HEK293 (cell line): ENCODE results near the gene CCDC102B.

Source experiments
- CTCF ChIA-PET: fragments of 350-600 bp; formaldehyde crosslinking; extraction: SDS; loops from one replicate; lab custom pipeline; 2021; ENCODE audit warnings: antibody characterized with exemption; lab: Yijun Ruan, JAX
- POLR2A ChIA-PET: fragments of 300-600 bp; formaldehyde crosslinking; extraction: SDS; loops from one replicate; lab custom pipeline; 2020; ENCODE audit warnings: antibody characterized with exemption, inconsistent platforms; lab: Yijun Ruan, JAX
- H3K27ac ChIP-seq: fragments of 200-500 bp; sonication (Bioruptor generic); 2 replicates; pipeline ENCODE4 v1.5.1; 2014; ENCODE audit warnings: low read depth, low read length, control low read depth, inconsistent platforms; ENCODE audit errors: extremely low read depth
- H3K36me3 ChIP-seq, 2 experiments: fragments of 200-500 bp in 1 of 2; sonication (Bioruptor generic) in 1 of 2; 1 replicate in 1 of 2; 2 replicates in 1 of 2; pipeline ENCODE4 v1.5.1; 2014 to 2017; ENCODE audit warnings: inconsistent platforms in 2 of 2, low read length in 2 of 2; ENCODE audit not compliant: control insufficient read depth in 2 of 2, insufficient read depth in 1 of 2
- H3K4me1 ChIP-seq: fragments of 200-500 bp; sonication (Bioruptor generic); 2 replicates; pipeline ENCODE4 v1.5.1; 2014; ENCODE audit warnings: mild to moderate bottlenecking, low read length, inconsistent platforms; ENCODE audit not compliant: control insufficient read depth, insufficient read depth
- H3K4me3 ChIP-seq: 2 replicates; pipeline ENCODE4 v1.5.1; 2011; ENCODE audit warnings: low read depth, mild to moderate bottlenecking, control low read depth, low read length, moderate library complexity
- H3K9me3 ChIP-seq: fragments of 200-500 bp; sonication (Bioruptor generic); 2 replicates; pipeline ENCODE4 v1.5.1; 2014; ENCODE audit warnings: low read depth, low read length, inconsistent platforms; ENCODE audit not compliant: control insufficient read depth, insufficient read depth
- HOXC10 ChIP-seq: sonication (generic); formaldehyde crosslinking; IDR thresholded peaks from 2 replicates; pipeline ENCODE4 v1.8.1; 2023; ENCODE audit warnings: mild to moderate bottlenecking, missing genetic modification reagents
- KLF1 ChIP-seq: fragments of 450-650 bp; formaldehyde crosslinking; IDR thresholded peaks from 2 replicates; pipeline ENCODE4 v1.5.1; 2016; ENCODE audit warnings: missing biosample characterization, missing genetic modification characterization
- KLF8 ChIP-seq: fragments of 450-650 bp; formaldehyde crosslinking; IDR thresholded peaks from 2 replicates; pipeline ENCODE4 v1.5.1; 2016; ENCODE audit warnings: missing biosample characterization, missing genetic modification characterization
- MZF1 ChIP-seq: fragments of 450-650 bp; formaldehyde crosslinking; IDR thresholded peaks from 2 replicates; pipeline ENCODE4 v1.5.1; 2017; ENCODE audit warnings: missing biosample characterization, missing genetic modification characterization, borderline replicate concordance
- TCF7L2 ChIP-seq: IDR thresholded peaks from 2 replicates; pipeline ENCODE4 v1.6.1; 2011; ENCODE audit warnings: low read depth, mild to moderate bottlenecking, inconsistent platforms, low read length, moderate library complexity, borderline replicate concordance
- ZBTB1 ChIP-seq: fragments of 450-650 bp; formaldehyde crosslinking; IDR thresholded peaks from 2 replicates; pipeline ENCODE4 v1.5.1; 2016; ENCODE audit warnings: missing biosample characterization, missing genetic modification characterization
- ZBTB48 ChIP-seq: fragments of 450-650 bp; formaldehyde crosslinking; IDR thresholded peaks from 2 replicates; pipeline ENCODE4 v1.5.1; 2016; ENCODE audit warnings: missing biosample characterization, missing genetic modification characterization
- ZNF121 ChIP-seq: fragments of 450-650 bp; formaldehyde crosslinking; IDR thresholded peaks from 2 replicates; pipeline ENCODE4 v1.5.1; 2016; ENCODE audit warnings: missing biosample characterization, missing genetic modification characterization
- ZNF248 ChIP-seq: fragments of 450-650 bp; formaldehyde crosslinking; IDR thresholded peaks from 2 replicates; pipeline ENCODE4 v1.5.1; 2017; ENCODE audit warnings: missing biosample characterization, missing genetic modification characterization
- ZNF280C ChIP-seq: fragments of 450-650 bp; formaldehyde crosslinking; IDR thresholded peaks from 2 replicates; pipeline ENCODE4 v1.5.1; 2016; ENCODE audit warnings: missing biosample characterization, missing genetic modification characterization
- ZNF302 ChIP-seq: fragments of 450-650 bp; formaldehyde crosslinking; IDR thresholded peaks from 2 replicates; pipeline ENCODE4 v1.5.1; 2016; ENCODE audit warnings: missing biosample characterization, missing genetic modification characterization, low read depth
- ZNF324 ChIP-seq: fragments of 450-650 bp; formaldehyde crosslinking; IDR thresholded peaks from 2 replicates; pipeline ENCODE4 v1.5.1; 2016; ENCODE audit warnings: missing biosample characterization, missing genetic modification characterization
- ZNF416 ChIP-seq: fragments of 450-650 bp; formaldehyde crosslinking; IDR thresholded peaks from 2 replicates; pipeline ENCODE4 v1.5.1; 2016; ENCODE audit warnings: missing biosample characterization, missing genetic modification characterization
- ZNF501 ChIP-seq: fragments of 450-650 bp; formaldehyde crosslinking; IDR thresholded peaks from 2 replicates; pipeline ENCODE4 v1.5.1; 2016; ENCODE audit warnings: missing biosample characterization, missing genetic modification characterization
- ZNF529 ChIP-seq: fragments of 450-650 bp; formaldehyde crosslinking; IDR thresholded peaks from 2 replicates; pipeline ENCODE4 v1.5.1; 2017; ENCODE audit warnings: missing genetic modification characterization, missing biosample characterization; ENCODE audit not compliant: insufficient replicate concordance
- ZNF561 ChIP-seq: fragments of 450-650 bp; IDR thresholded peaks from 2 replicates; pipeline ENCODE4 v1.5.1; 2018; ENCODE audit warnings: missing biosample characterization, missing genetic modification characterization, borderline replicate concordance
- ZNF571 ChIP-seq: fragments of 450-650 bp; formaldehyde crosslinking; IDR thresholded peaks from 2 replicates; pipeline ENCODE4 v1.5.0; 2017; ENCODE audit warnings: missing biosample characterization, missing genetic modification characterization
- ZNF585B ChIP-seq: fragments of 450-650 bp; formaldehyde crosslinking; IDR thresholded peaks from 2 replicates; pipeline ENCODE4 v1.5.1; 2016; ENCODE audit warnings: missing biosample characterization, missing genetic modification characterization
- ZNF621 ChIP-seq: fragments of 450-650 bp; formaldehyde crosslinking; IDR thresholded peaks from 2 replicates; pipeline ENCODE4 v1.5.1; 2017; ENCODE audit warnings: missing biosample characterization, missing genetic modification characterization
- ZNF654 ChIP-seq: fragments of 450-650 bp; formaldehyde crosslinking; IDR thresholded peaks from 2 replicates; pipeline ENCODE4 v1.5.1; 2016; ENCODE audit warnings: low read depth, missing biosample characterization, missing genetic modification characterization
- ZNF677 ChIP-seq: fragments of 450-650 bp; IDR thresholded peaks from 2 replicates; pipeline ENCODE4 v1.5.0; 2018; ENCODE audit warnings: missing biosample characterization, mild to moderate bottlenecking, missing genetic modification characterization, moderate library complexity
- ZNF776 ChIP-seq: fragments of 450-650 bp; formaldehyde crosslinking; IDR thresholded peaks from 2 replicates; pipeline ENCODE4 v1.5.0; 2017; ENCODE audit warnings: missing biosample characterization, missing genetic modification characterization, borderline replicate concordance
- ZNF837 ChIP-seq: fragments of 450-650 bp; formaldehyde crosslinking; IDR thresholded peaks from 2 replicates; pipeline ENCODE4 v1.5.1; 2016; ENCODE audit warnings: missing biosample characterization, missing genetic modification characterization
- ZSCAN4 ChIP-seq: fragments of 450-650 bp; formaldehyde crosslinking; IDR thresholded peaks from 2 replicates; pipeline ENCODE4 v1.5.1; 2017; ENCODE audit warnings: missing biosample characterization, missing genetic modification characterization
- TF ChIP-seq, protein P1 (sequence below): fragments of 450-650 bp; formaldehyde crosslinking; IDR thresholded peaks from 2 replicates; pipeline ENCODE4 v1.5.1; 2016; ENCODE audit warnings: missing biosample characterization, missing genetic modification characterization
- TF ChIP-seq, protein P2 (sequence below): IDR thresholded peaks from 2 replicates; pipeline ENCODE4 v1.6.1; 2011; ENCODE audit warnings: mild to moderate bottlenecking, low read depth, low read length, borderline replicate concordance
- TF ChIP-seq, protein P3 (sequence below): fragments of 450-650 bp; formaldehyde crosslinking; IDR thresholded peaks from 2 replicates; pipeline ENCODE4 v1.5.1; 2016; ENCODE audit warnings: missing biosample characterization, missing genetic modification characterization
- TF ChIP-seq, protein P4 (sequence below): fragments of 450-650 bp; formaldehyde crosslinking; IDR thresholded peaks from 2 replicates; pipeline ENCODE4 v1.5.1; 2016; ENCODE audit warnings: missing biosample characterization, missing genetic modification characterization

CCDC102B gene

DNA sequence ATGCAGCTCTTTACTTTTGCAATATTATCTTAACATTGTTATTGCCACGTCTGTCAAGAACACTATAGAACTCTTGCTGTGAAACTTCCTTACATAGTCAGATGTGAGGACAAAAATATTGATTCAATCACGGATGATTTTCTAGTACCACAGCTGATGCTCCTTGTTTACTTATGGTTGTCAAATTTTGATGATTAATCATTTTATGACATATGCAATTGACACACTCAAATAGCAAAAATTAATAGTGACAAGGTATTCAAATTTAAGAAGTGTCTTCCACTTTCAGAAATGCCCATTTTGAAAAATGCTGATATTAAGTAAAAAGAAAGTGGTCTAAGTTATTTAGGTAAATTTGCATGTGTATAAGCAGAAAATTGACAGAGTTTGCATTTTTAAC, 284.0 kb downstream of the CCDC102B start:
- Histone ChIP-seq H3K36me3 (no peaks in the 10 kb centered on the region), H3K4me1 (no peaks in the 10 kb centered on the region), H3K27ac (no peak overlapping the region), H3K9me3 (no peaks in the 10 kb centered on the region), H3K4me3 (no peak overlapping the region)
- POLR2A ChIA-PET = no interaction called here
- CTCF ChIA-PET = no interaction called here
- TF ChIP-seq ZNF654 (no peak), ZNF585B (tag by site-specific recombination) (no peak), ZNF529 (tag by site-specific recombination) (no peak), ZNF571 (tag by site-specific recombination) (no peak), ZBTB1 (tag by site-specific recombination) (no peak), ZNF416 (tag by site-specific recombination) (no peak), MZF1 (tag by site-specific recombination) (no peak), ZNF248 (tag by site-specific recombination) (no peak), ZNF776 (tag by site-specific recombination) (no peak), ZBTB48 (tag by site-specific recombination) (no peak), ZNF621 (tag by site-specific recombination) (no peak), KLF1 (no peak)
- TF ChIP-seq, protein P1, sequence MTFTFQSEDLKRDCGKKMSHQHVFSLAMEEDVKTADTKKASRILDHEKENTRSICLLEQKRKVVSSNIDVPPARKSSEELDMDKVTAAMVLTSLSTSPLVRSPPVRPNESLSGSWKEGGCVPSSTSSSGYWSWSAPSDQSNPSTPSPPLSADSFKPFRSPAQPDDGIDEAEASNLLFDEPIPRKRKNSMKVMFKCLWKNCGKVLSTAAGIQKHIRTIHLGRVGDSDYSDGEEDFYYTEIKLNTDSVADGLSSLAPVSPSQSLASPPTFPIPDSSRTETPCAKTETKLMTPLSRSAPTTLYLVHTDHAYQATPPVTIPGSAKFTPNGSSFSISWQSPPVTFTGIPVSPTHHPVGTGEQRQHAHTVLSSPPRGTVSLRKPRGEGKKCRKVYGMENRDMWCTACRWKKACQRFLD (tag by site-specific recombination) = no peak
- TF ChIP-seq, protein P2, sequence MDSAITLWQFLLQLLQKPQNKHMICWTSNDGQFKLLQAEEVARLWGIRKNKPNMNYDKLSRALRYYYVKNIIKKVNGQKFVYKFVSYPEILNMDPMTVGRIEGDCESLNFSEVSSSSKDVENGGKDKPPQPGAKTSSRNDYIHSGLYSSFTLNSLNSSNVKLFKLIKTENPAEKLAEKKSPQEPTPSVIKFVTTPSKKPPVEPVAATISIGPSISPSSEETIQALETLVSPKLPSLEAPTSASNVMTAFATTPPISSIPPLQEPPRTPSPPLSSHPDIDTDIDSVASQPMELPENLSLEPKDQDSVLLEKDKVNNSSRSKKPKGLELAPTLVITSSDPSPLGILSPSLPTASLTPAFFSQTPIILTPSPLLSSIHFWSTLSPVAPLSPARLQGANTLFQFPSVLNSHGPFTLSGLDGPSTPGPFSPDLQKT = no peak
- TF ChIP-seq, protein P3, sequence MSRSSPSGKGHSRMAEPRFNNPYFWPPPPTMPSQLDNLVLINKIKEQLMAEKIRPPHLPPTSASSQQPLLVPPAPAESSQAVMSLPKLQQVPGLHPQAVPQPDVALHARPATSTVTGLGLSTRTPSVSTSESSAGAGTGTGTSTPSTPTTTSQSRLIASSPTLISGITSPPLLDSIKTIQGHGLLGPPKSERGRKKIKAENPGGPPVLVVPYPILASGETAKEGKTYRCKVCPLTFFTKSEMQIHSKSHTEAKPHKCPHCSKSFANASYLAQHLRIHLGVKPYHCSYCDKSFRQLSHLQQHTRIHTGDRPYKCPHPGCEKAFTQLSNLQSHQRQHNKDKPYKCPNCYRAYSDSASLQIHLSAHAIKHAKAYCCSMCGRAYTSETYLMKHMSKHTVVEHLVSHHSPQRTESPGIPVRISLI (tag by site-specific recombination) = no peak

DNA sequence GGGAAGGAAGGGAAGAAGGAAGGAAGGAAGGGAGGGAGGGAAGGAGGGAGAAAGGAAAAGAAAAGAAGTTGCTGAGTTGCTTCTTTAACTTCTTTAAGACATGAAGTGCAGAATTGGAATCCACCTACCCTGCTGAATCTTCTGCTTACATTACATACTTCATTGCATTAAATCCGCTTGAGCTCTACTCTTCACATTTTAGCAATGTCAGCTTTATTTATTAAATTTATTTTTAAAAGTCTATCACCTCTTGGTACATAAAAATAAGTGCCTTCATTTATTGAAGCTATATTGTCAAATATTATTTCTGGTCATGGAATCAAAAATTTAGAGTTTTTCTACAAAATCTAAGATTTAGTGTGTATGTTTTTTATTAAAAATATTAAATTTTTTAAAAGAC, 284.6 kb downstream of the CCDC102B start:
- H3K4me3 ChIP-seq = no peak overlapping the region
- no peaks in the 10 kb centered on the region for H3K4me1 ChIP-seq
- CTCF ChIA-PET = interaction anchor here (0.7 kb wide), 2 partner anchors 599 to 978 kb away, joined by 3 read pairs; no protein-coding TSS in a partner anchor
- no peaks in the 10 kb centered on the region for H3K36me3 ChIP-seq
- TF ChIP-seq KLF8 (tag by site-specific recombination) (no peak), ZNF585B (tag by site-specific recombination) (no peak), HOXC10 (no peak), ZNF302 (tag by site-specific recombination) (no peak), ZNF280C (no peak), ZNF561 (tag by site-specific recombination) (no peak), ZNF121 (no peak), ZNF501 (tag by site-specific recombination) (no peak), ZSCAN4 (tag by site-specific recombination) (no peak), ZNF324 (no peak), TCF7L2 (no peak), ZNF837 (tag by site-specific recombination) (no peak), ZBTB48 (tag by site-specific recombination) (no peak), ZNF677 (tag by site-specific recombination) (no peak)
- TF ChIP-seq, protein P4, sequence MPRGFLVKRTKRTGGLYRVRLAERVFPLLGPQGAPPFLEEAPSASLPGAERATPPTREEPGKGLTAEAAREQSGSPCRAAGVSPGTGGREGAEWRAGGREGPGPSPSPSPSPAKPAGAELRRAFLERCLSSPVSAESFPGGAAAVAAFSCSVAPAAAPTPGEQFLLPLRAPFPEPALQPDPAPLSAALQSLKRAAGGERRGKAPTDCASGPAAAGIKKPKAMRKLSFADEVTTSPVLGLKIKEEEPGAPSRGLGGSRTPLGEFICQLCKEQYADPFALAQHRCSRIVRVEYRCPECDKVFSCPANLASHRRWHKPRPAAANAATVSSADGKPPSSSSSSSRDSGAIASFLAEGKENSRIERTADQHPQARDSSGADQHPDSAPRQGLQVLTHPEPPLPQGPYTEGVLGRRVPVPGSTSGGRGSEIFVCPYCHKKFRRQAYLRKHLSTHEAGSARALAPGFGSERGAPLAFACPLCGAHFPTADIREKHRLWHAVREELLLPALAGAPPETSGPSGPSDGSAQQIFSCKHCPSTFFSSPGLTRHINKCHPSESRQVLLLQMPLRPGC (tag by site-specific recombination) = no peak
- TF ChIP-seq, all 188 proteins: peak for 0
- Histone ChIP-seq H3K27ac (no peak overlapping the region), H3K9me3 (no peaks in the 10 kb centered on the region)
- POLR2A ChIA-PET = no interaction called here
